HG03469 (cell line): ENCODE measurements around the gene MAPK9.
A peak's percentile ranks its signal among the peaks of the same experiment; 100 is the strongest.
"Not testable (repeated sequence)": the region's sequence is repeated elsewhere in the genome, so short reads cannot be mapped to it uniquely, and the experiment has no call there.

Experiments used
- ATAC-seq: cut with Tn5 transposase; IDR thresholded peaks from one replicate; pipeline ENCODE4 v1.9.1; 2021; ENCODE audit warnings: mild to moderate bottlenecking, moderate library complexity, moderate number of reproducible peaks; ENCODE audit not compliant: unreplicated experiment

The MAPK9 gene

GRCh38 chr5:180250329-180250728 lies 41.6 kb downstream of the MAPK9 start:
- ATAC-seq = no peak

- no peak for ATAC-seq
These were observed 50.3 kb downstream of the MAPK9 start for GRCh38 chr5:180241600-180241999.

- no peak for ATAC-seq
These were observed 53.3 kb downstream of the MAPK9 start for GRCh38 chr5:180238631-180239030.

GRCh38 chr5:180235846-180236245 lies 56.0 kb downstream of the MAPK9 start:
- no peak for ATAC-seq

- ATAC-seq = no peak
These were observed 56.8 kb downstream of the MAPK9 start for GRCh38 chr5:180235077-180235476.

GRCh38 chr5:180234271-180234670 lies 57.6 kb downstream of the MAPK9 start:
- no peak for ATAC-seq

- no peak for ATAC-seq
These were observed 58.2 kb downstream of the MAPK9 start for GRCh38 chr5:180233729-180234128.

- no peak for ATAC-seq
These were observed 61.9 kb downstream of the MAPK9 start for GRCh38 chr5:180230017-180230416.

GRCh38 chr5:180222056-180222455 lies 69.8 kb downstream of the MAPK9 start:
- no peak for ATAC-seq

GRCh38 chr5:180217797-180218196 lies 74.1 kb downstream of the MAPK9 start:
- no peak for ATAC-seq

- no peak for ATAC-seq
These were observed 75.2 kb downstream of the MAPK9 start for GRCh38 chr5:180216646-180217171.

- ATAC-seq = no peak
These were observed 75.9 kb downstream of the MAPK9 start for GRCh38 chr5:180215783-180216630.

GRCh38 chr5:180214870-180215770 lies 76.8 kb downstream of the MAPK9 start:
- no peak for ATAC-seq

GRCh38 chr5:180213657-180214207 lies 78.2 kb downstream of the MAPK9 start:
- ATAC-seq = no peak

- no peak for ATAC-seq
These were observed 78.7 kb downstream of the MAPK9 start for GRCh38 chr5:180213256-180213600.

GRCh38 chr5:180212363-180213255 lies 79.3 kb downstream of the MAPK9 start:
- no peak for ATAC-seq

- ATAC-seq = no peak
These were observed 80.2 kb downstream of the MAPK9 start for GRCh38 chr5:180211761-180212035.

- no peak for ATAC-seq
These were observed 80.7 kb downstream of the MAPK9 start for GRCh38 chr5:180210961-180211760.

GRCh38 chr5:180210077-180210476 lies 81.8 kb downstream of the MAPK9 start:
- not testable (repeated sequence) for ATAC-seq

GRCh38 chr5:180209137-180209581 lies 82.7 kb downstream of the MAPK9 start, which contains the start of gene RASGEF1C:
Gene RASGEF1C, minus strand, starts transcription at chr5:180209211. Its CDS starts 71,159 bp downstream, at chr5:180138052.
- peak; percentile 54 for ATAC-seq
